GM18498 (cell line): ENCODE measurements around the gene SLITRK2.

Experiments
- ATAC-seq: cut with Tn5 transposase; IDR thresholded peaks from one replicate; pipeline ENCODE4 v1.9.1; 2021; ENCODE audit warnings: mild to moderate bottlenecking, moderate library complexity; ENCODE audit not compliant: unreplicated experiment

SLITRK2 gene

DNA sequence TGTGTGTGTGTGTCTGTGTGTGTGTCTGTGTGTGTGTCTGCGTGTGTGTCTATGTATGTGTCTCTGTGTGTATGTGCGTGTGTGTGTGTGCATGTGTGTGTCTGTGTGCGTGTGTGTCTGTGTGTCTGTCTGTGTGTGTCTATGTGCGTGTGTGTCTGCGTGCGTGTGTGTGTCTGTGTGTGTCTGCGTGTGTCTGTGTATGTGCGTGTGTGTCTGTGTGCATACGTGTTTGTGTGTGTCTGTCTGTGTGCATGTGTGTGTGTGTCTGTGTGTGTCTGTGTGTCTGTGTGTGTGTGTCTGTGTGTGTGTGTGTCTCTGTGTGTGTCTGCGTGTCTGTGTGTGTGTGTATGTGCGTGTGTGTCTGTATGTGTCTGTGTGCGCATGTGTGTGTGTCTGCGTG, 35.6 kb downstream of the SLITRK2 start:
- ATAC-seq, result no peak

DNA sequence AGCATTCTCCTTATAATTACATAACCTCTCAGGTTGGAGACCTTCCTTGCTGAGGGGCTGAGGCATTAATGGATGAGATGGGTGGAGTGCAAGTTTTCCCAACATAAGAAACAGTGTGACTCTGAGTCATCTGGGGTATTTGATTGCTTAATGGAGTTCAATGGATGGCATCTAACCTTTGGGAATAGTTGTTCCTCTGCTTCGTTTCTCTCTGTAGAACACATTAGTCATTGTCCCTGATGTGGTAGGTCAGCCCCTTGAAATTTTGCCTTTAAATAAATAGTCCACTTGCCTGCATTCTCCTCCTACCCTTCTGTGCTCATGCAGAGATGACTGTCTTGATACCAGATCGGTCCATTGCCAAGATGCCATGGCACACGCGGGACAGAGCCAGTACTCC, 38.6 kb downstream of the SLITRK2 start:
- ATAC-seq, result no peak

DNA sequence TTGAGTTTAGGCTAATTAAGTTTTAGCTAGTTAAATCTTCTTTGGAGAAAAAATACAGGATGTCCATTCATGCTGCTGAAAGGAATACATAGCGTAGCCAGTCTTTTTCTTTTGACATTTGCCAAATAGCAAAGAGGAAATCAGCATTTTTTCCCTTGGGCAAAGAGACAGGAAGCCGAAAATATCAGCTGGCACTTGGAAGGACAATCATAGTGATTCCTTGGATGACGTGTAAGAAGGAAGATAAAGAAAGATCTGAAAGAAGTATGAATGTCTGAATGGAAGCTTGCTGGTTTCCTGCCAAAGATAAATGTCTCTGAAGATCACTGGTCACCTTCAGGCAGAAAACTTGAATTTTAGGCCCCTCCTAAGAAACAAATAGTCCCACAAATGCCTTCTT, 44.2 kb downstream of the SLITRK2 start:
- no peak for ATAC-seq

GRCh38 chrX:145865082-145865481, 47.5 kb downstream of the SLITRK2 start:
- ATAC-seq, result no peak
